Uterus (tissue), 4 donors: ENCODE measurements around the gene GZMH. TPM values are rescaled to one million over a fixed set of nuclear protein-coding genes. Genes with fewer than 3 reads are reported as not detected.

ENCODE experiments used
- DNase-seq, 2 donors: peaks; one replicate each; pipeline ENCODE4 v3.0.0-alpha.2; 2019 to 2020
- H3K27ac ChIP-seq, 2 donors: fragments of 200-600 bp; sonication (generic); 1 replicate in 1 of 2; 2 replicates in 1 of 2; pipeline ENCODE4 v1.5.1; 2016 to 2018
- H3K27me3 ChIP-seq, 2 donors: fragments of 200-600 bp; sonication (generic); one replicate each; pipeline ENCODE4 v1.5.1; 2018 to 2019; ENCODE audit warnings: control low read depth in 1 of 2
- H3K36me3 ChIP-seq, 2 donors: fragments of 200-600 bp; sonication (generic); one replicate each; pipeline ENCODE4 v1.5.1; 2019; ENCODE audit warnings: control low read depth in 1 of 2
- H3K4me1 ChIP-seq, 2 donors: fragments of 200-600 bp; sonication (generic); one replicate each; pipeline ENCODE4 v1.5.1; 2018 to 2019; ENCODE audit warnings: control low read depth in 1 of 2
- H3K4me3 ChIP-seq, 2 donors: fragments of 200-600 bp; sonication (generic); 1 replicate in 1 of 2; 2 replicates in 1 of 2; pipeline ENCODE4 v1.5.1; 2018 to 2019; ENCODE audit warnings: mild to moderate bottlenecking in 1 of 2
- H3K9me3 ChIP-seq, 2 donors: fragments of 200-600 bp; sonication (generic); one replicate each; pipeline ENCODE4 v1.5.1; 2019; ENCODE audit warnings: control low read depth in 1 of 2
- CTCF ChIP-seq, 4 experiments: fragments of 200-600 bp in 2 of 4; fragments of 450-650 bp in 2 of 4; sonication (generic) in 2 of 4; IDR thresholded peaks; one replicate each; pipeline ENCODE4 v1.5.1; 2016 to 2019; ENCODE audit warnings: antibody characterized with exemption in 4 of 4, mild to moderate bottlenecking in 2 of 4, moderate library complexity in 1 of 4
- POLR2A ChIP-seq, 2 donors: fragments of 450-650 bp; IDR thresholded peaks; one replicate each; pipeline ENCODE4 v1.6.1; 2016; ENCODE audit warnings: antibody characterized with exemption in 2 of 2, mild to moderate bottlenecking in 1 of 2, moderate library complexity in 1 of 2
- intact Hi-C: fragments of 100-400 bp; cut with DNase I; formaldehyde crosslinking; loops from one replicate; pipeline ENCODE4 v1.15.1; 2023; ENCODE audit warnings: low total_unique reads
- total RNA-seq, 4 donors: library from RNA; depleted of rRNA in 3 of 4; stranded (reverse); fragments of >200 nt in 3 of 4; gene quantifications; one replicate each; pipeline versions ENCODE4 v1.1.0 to v1.2.4, GENCODE V29; 2014 to 2023
- donor health status: DM: yes; HTN: yes; CAD: no.

The GZMH gene
- total RNA-seq, 4 donors from 2014 or later = 0.82 to 2.3 TPM; not detected in 2

- intact Hi-C loops = no loop called here
- no peak overlapping the region for H3K4me3 ChIP-seq
- no peaks in the 10 kb centered on the region for H3K4me1 ChIP-seq
- no peaks in the 10 kb centered on the region for H3K27me3 ChIP-seq
- H3K27ac ChIP-seq = no peak overlapping the region
- H3K36me3 ChIP-seq = no peaks in the 10 kb centered on the region
- no peaks in the 10 kb centered on the region for H3K9me3 ChIP-seq
- no peak for DNase-seq
- TF ChIP-seq POLR2A (IDR thresholded peaks at IDR 0.05) = no peak
- no peak for TF ChIP-seq CTCF (IDR thresholded peaks at IDR 0.05)
These were observed 1.6 kb downstream of the GZMH start for GRCh38 chr14:24607635-24608514.

- Histone ChIP-seq H3K36me3 (no peaks in the 10 kb centered on the region), H3K9me3 (no peaks in the 10 kb centered on the region), H3K27me3 (no peaks in the 10 kb centered on the region), H3K4me3 (no peak overlapping the region), H3K4me1 (no peaks in the 10 kb centered on the region), H3K27ac (no peak overlapping the region)
- no peak for DNase-seq
- TF ChIP-seq CTCF (IDR thresholded peaks at IDR 0.05) = no peak
- no peak for TF ChIP-seq POLR2A (IDR thresholded peaks at IDR 0.05)
- intact Hi-C loops = no loop called here
These were observed 2.4 kb downstream of the GZMH start for GRCh38 chr14:24607081-24607480.

DNA sequence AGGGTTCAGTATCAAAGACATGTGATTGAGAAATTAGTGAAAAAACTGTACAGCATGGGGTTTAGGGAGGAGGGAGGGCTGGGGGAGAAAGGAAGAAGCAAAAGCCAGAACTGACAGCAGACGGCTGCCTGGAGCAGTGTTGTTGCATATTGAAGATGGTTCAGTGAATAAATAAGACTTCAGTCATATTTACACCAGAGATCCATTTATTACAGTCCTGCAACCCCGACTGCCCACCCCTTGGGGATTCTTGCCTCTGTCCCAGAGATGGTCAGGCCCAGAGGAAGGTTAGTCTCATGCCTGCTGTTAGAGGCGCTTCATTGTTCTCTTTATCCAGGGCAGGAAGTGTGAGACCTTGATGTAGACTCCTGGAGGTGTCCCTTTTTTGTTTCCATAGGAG is 3.2 kb downstream of the GZMH start:
- TF ChIP-seq CTCF (IDR thresholded peaks at IDR 0.05) (no peak), POLR2A (IDR thresholded peaks at IDR 0.05) (no peak)
- no peak for DNase-seq
- Histone ChIP-seq H3K9me3 (no peaks in the 10 kb centered on the region), H3K27me3 (no peaks in the 10 kb centered on the region), H3K4me1 (no peaks in the 10 kb centered on the region), H3K27ac (no peak overlapping the region), H3K36me3 (no peaks in the 10 kb centered on the region), H3K4me3 (no peak overlapping the region)
- intact Hi-C loops = no loop called here

- Histone ChIP-seq H3K27me3 (no peaks in the 10 kb centered on the region), H3K4me3 (no peak overlapping the region), H3K9me3 (no peaks in the 10 kb centered on the region), H3K27ac (no peak overlapping the region), H3K4me1 (no peaks in the 10 kb centered on the region), H3K36me3 (no peaks in the 10 kb centered on the region)
- no peak for DNase-seq
- no peak for TF ChIP-seq POLR2A (IDR thresholded peaks at IDR 0.05)
- TF ChIP-seq CTCF (IDR thresholded peaks at IDR 0.05) = peak in 2 of 4 experiments; percentile 14 to 23
- intact Hi-C loops = no loop called here
These were observed 3.9 kb downstream of the GZMH start for GRCh38 chr14:24605435-24606190.

DNA sequence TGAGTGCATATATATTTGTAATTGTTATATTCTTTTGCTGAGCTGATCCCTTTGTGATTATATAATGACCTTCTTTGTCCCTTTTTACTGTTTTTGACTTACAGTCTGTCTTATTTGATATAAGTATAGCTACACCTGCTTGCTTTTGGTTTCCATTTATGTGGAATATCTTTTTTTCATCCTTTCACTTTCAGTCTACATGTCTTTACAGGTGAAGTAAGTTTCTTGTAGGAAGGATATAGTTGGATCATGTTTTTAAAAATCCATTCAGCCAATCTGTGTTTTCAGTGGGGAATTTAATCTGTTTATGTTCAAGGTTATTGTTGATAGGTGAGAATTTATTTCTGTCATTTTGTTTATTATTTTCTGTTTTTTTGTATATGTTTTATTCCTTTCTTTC is 12.1 kb downstream of the GZMH start:
- H3K4me3 ChIP-seq = no peak overlapping the region
- no peak for DNase-seq
- no peaks in the 10 kb centered on the region for H3K9me3 ChIP-seq
- H3K27ac ChIP-seq = no peak overlapping the region
- intact Hi-C loops = no loop called here
- no peaks in the 10 kb centered on the region for H3K4me1 ChIP-seq
- TF ChIP-seq CTCF (IDR thresholded peaks at IDR 0.05) (no peak), POLR2A (IDR thresholded peaks at IDR 0.05) (no peak)
- H3K36me3 ChIP-seq = no peaks in the 10 kb centered on the region
- H3K27me3 ChIP-seq = no peaks in the 10 kb centered on the region
